Nephron progenitor cell (in vitro differentiated cells): ENCODE measurements around the gene SFSWAP.
"Not testable (repeated sequence)": the region's sequence is repeated elsewhere in the genome, so short reads cannot be mapped to it uniquely, and the experiment has no call there.

Experiments used
- DNase-seq: peaks from one replicate; pipeline ENCODE4 v3.0.0; 2021
- H3K27ac Mint-ChIP-seq: 2 replicates; pipeline ENCODE4 v1.8.0; 2021; ENCODE audit warnings: mild to moderate bottlenecking, moderate library complexity, mixed read lengths
- H3K27me3 Mint-ChIP-seq: 2 replicates; pipeline ENCODE4 v1.8.0; 2021; ENCODE audit warnings: mild to moderate bottlenecking, low read depth, mixed read lengths; ENCODE audit not compliant: poor library complexity
- H3K36me3 Mint-ChIP-seq: 2 replicates; pipeline ENCODE4 v1.8.0; 2021; ENCODE audit warnings: low read depth, mixed read lengths
- H3K4me1 Mint-ChIP-seq: 2 replicates; pipeline ENCODE4 v1.8.0; 2021; ENCODE audit warnings: mixed read lengths
- H3K4me3 Mint-ChIP-seq: 2 replicates; pipeline ENCODE4 v1.8.0; 2021; ENCODE audit warnings: mild to moderate bottlenecking, moderate library complexity, mixed read lengths
- H3K9me3 Mint-ChIP-seq: 2 replicates; pipeline ENCODE4 v1.8.0; 2021; ENCODE audit warnings: mild to moderate bottlenecking, moderate library complexity, mixed read lengths
- CTCF ChIP-seq: fragments of 200-600 bp; sonication (generic); IDR thresholded peaks from 2 replicates; pipeline ENCODE4 v1.5.0; 2021; ENCODE audit warnings: antibody characterized with exemption

Gene SFSWAP

GRCh38 chr12:131710464-131711457 lies at the start of gene SFSWAP:
TSS of gene SFSWAP (plus strand) at chr12:131711090. CDS start at chr12:131711230, 140 bp downstream.
- peak; percentile 78 for DNase-seq
- Mint-ChIP-seq H3K27me3 (peaks cover 22% of the 10 kb centered on the region), H3K36me3 (peaks cover 36% of the 10 kb centered on the region), H3K4me1 (peaks cover 31% of the 10 kb centered on the region), H3K27ac (peak within 1 kb of the TSS; percentile 100), H3K9me3 (peaks cover 20% of the 10 kb centered on the region), H3K4me3 (peak within 1 kb of the TSS; percentile 96)
- no peak for TF ChIP-seq CTCF

GRCh38 chr12:131661170-131661985 lies 49.5 kb upstream of the SFSWAP start:
- not testable (repeated sequence) for H3K27ac Mint-ChIP-seq, H3K4me1 Mint-ChIP-seq, H3K9me3 Mint-ChIP-seq, DNase-seq, H3K36me3 Mint-ChIP-seq, H3K4me3 Mint-ChIP-seq
- H3K27me3 Mint-ChIP-seq = peaks cover 35% of the 10 kb centered on the region

GRCh38 chr12:131661986-131662288 lies 49.0 kb upstream of the SFSWAP start:
- not testable (repeated sequence) for H3K9me3 Mint-ChIP-seq, H3K27ac Mint-ChIP-seq, H3K4me3 Mint-ChIP-seq, DNase-seq, H3K4me1 Mint-ChIP-seq, H3K36me3 Mint-ChIP-seq
- peaks cover 32% of the 10 kb centered on the region for H3K27me3 Mint-ChIP-seq

GRCh38 chr12:131662346-131662745 lies 48.5 kb upstream of the SFSWAP start:
- not testable (repeated sequence) for H3K4me3 Mint-ChIP-seq, H3K9me3 Mint-ChIP-seq

GRCh38 chr12:131665666-131666065 lies 45.2 kb upstream of the SFSWAP start:
- H3K4me3 Mint-ChIP-seq, H3K9me3 Mint-ChIP-seq, H3K27ac Mint-ChIP-seq, DNase-seq, H3K4me1 Mint-ChIP-seq, H3K36me3 Mint-ChIP-seq: not testable (repeated sequence)
- peaks cover 45% of the 10 kb centered on the region for H3K27me3 Mint-ChIP-seq

More at GRCh38 chr12:131662346-131662745, 48.5 kb upstream of the SFSWAP start:
- DNase-seq, H3K4me1 Mint-ChIP-seq, H3K36me3 Mint-ChIP-seq, H3K27ac Mint-ChIP-seq: not testable (repeated sequence)
- H3K27me3 Mint-ChIP-seq = peaks cover 34% of the 10 kb centered on the region

- not testable (repeated sequence) for H3K4me3 Mint-ChIP-seq, DNase-seq, H3K36me3 Mint-ChIP-seq, H3K27ac Mint-ChIP-seq, H3K4me1 Mint-ChIP-seq, H3K9me3 Mint-ChIP-seq
- H3K27me3 Mint-ChIP-seq = peaks cover 53% of the 10 kb centered on the region
Measured at GRCh38 chr12:131666486-131666885, 44.4 kb upstream of the SFSWAP start.

GRCh38 chr12:131666978-131667601 lies 43.8 kb upstream of the SFSWAP start:
- DNase-seq, H3K4me3 Mint-ChIP-seq, H3K4me1 Mint-ChIP-seq, H3K27ac Mint-ChIP-seq, H3K9me3 Mint-ChIP-seq, H3K36me3 Mint-ChIP-seq: not testable (repeated sequence)
- peaks cover 57% of the 10 kb centered on the region for H3K27me3 Mint-ChIP-seq

GRCh38 chr12:131671276-131671675 lies 39.6 kb upstream of the SFSWAP start:
- no peak for TF ChIP-seq CTCF
- no peaks in the 10 kb centered on the region for H3K4me1 Mint-ChIP-seq
- no peak overlapping the region for H3K27ac Mint-ChIP-seq
- no peaks in the 10 kb centered on the region for H3K36me3 Mint-ChIP-seq
- H3K27me3 Mint-ChIP-seq = peaks cover 71% of the 10 kb centered on the region
- H3K4me3 Mint-ChIP-seq = no peak overlapping the region
- no peak for DNase-seq
- peaks cover 13% of the 10 kb centered on the region for H3K9me3 Mint-ChIP-seq
